ENCODE measurements around the gene AAMP.
"Not testable (repeated sequence)": the region's sequence is repeated elsewhere in the genome, so short reads cannot be mapped to it uniquely, and the experiment has no call there.

The AAMP gene, protein sequence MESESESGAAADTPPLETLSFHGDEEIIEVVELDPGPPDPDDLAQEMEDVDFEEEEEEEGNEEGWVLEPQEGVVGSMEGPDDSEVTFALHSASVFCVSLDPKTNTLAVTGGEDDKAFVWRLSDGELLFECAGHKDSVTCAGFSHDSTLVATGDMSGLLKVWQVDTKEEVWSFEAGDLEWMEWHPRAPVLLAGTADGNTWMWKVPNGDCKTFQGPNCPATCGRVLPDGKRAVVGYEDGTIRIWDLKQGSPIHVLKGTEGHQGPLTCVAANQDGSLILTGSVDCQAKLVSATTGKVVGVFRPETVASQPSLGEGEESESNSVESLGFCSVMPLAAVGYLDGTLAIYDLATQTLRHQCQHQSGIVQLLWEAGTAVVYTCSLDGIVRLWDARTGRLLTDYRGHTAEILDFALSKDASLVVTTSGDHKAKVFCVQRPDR

DNA sequence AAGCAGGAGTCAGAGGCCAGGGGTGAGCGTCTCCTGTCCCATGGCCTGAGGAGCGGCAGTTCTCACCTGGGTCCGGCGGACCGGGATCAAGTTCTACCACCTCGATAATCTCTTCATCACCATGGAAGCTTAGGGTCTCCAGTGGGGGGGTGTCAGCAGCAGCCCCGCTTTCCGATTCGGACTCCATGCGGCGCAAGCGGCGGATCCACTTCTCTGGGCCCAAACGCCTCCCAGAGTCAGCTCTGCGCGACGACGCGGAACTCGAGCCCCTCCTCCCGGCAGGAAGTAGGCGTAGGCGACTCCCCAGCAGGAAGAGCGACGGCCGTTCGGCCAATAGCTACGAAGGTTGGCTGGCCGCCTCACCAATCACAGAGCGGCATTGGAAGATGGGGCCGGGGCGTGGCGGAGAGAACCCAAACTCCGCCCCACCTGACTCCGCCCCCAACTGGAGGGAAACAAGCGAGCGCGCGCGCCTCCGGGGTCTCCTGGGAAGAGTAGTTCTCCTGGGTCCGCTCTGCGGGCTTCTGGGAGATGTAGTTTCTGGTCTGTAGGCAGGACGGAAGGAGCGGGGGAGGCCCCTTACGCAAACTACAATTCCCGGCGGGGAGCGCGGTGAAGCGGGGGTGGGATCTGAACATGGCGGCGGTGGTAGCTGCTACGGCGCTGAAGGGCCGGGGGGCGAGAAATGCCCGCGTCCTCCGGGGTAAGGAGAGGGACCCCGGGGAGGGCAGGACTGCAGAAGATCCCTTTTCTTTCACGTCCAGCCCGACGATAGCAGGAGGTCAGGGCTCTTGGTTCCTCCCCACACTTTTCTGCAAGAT, at the start of gene AAMP, which contains the start of gene PNKD:
TSS of gene AAMP (minus strand) at position 238 of the 821 bp plus-strand sequence. CDS start at position 187, 51 bp downstream.
TSS of gene PNKD (plus strand) at position 620 of the 821 bp plus-strand sequence. CDS start at position 637, 17 bp downstream.
- Histone ChIP-seq H3K4me3 (ENCODE audit: low read length) (peak within 1 kb of the TSS; percentile 91), H3K9me3 (ENCODE audit: low read length) (no peaks in the 10 kb centered on the region), H3K4me1 (ENCODE audit: insufficient read depth, low read length) (peaks cover 13% of the 10 kb centered on the region), H3K36me3 (ENCODE audit: insufficient read depth, low read length) (peaks cover 31% of the 10 kb centered on the region), H2AFZ (ENCODE audit: low read depth, low read length) (peak within 1 kb of the TSS; percentile 74), H3K27me3 (ENCODE audit: insufficient read depth, low read length) (no peaks in the 10 kb centered on the region)

- Histone ChIP-seq H3K4me3 (ENCODE audit: low read length) (no peak overlapping the region), H3K9me3 (ENCODE audit: low read length) (no peaks in the 10 kb centered on the region), H3K4me1 (ENCODE audit: insufficient read depth, low read length) (peaks cover 8% of the 10 kb centered on the region), H2AFZ (ENCODE audit: low read depth, low read length) (no peak overlapping the region), H3K36me3 (ENCODE audit: insufficient read depth, low read length) (no peaks in the 10 kb centered on the region), H3K27me3 (ENCODE audit: insufficient read depth, low read length) (peaks cover 7% of the 10 kb centered on the region)
These were observed 48.3 kb upstream of the AAMP start for GRCh38 chr2:218318241-218318640.

- Histone ChIP-seq H3K36me3 (ENCODE audit: insufficient read depth, low read length) (no peaks in the 10 kb centered on the region), H3K9me3 (ENCODE audit: low read length) (no peaks in the 10 kb centered on the region), H2AFZ (ENCODE audit: low read depth, low read length) (no peak overlapping the region), H3K27me3 (ENCODE audit: insufficient read depth, low read length) (peaks cover 7% of the 10 kb centered on the region), H3K4me1 (ENCODE audit: insufficient read depth, low read length) (peaks cover 8% of the 10 kb centered on the region), H3K4me3 (ENCODE audit: low read length) (no peak overlapping the region)
These were observed 47.9 kb upstream of the AAMP start for GRCh38 chr2:218317835-218318234.

DNA sequence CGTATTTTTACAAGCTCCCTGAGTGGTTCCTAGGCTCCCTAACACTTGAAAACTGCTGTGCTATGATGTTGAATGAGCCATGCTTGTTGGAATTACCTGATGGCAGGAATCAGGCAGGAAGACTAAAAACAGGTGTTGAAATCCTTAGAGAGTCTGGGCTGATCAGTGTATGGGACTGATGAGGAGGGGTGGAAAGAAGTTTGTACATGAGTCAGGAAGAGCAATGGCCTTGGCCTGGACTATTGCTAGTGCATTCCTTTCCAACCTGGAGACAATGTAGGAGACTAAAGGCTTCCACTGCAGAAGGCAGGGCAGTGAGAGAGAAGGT, 47.3 kb upstream of the AAMP start:
- no peak overlapping the region for H3K4me3 ChIP-seq (ENCODE audit: low read length)
- no peaks in the 10 kb centered on the region for H3K9me3 ChIP-seq (ENCODE audit: low read length)
- no peaks in the 10 kb centered on the region for H3K36me3 ChIP-seq (ENCODE audit: insufficient read depth, low read length)
- peaks cover 2% of the 10 kb centered on the region for H3K4me1 ChIP-seq (ENCODE audit: insufficient read depth, low read length)
- peaks cover 7% of the 10 kb centered on the region for H3K27me3 ChIP-seq (ENCODE audit: insufficient read depth, low read length)
- no peak overlapping the region for H2AFZ ChIP-seq (ENCODE audit: low read depth, low read length)

- Histone ChIP-seq H2AFZ (ENCODE audit: low read depth, low read length) (no peak overlapping the region), H3K4me3 (ENCODE audit: low read length) (no peak overlapping the region), H3K4me1 (ENCODE audit: insufficient read depth, low read length) (peaks cover 4% of the 10 kb centered on the region), H3K27me3 (ENCODE audit: insufficient read depth, low read length) (peaks cover 7% of the 10 kb centered on the region), H3K36me3 (ENCODE audit: insufficient read depth, low read length) (no peaks in the 10 kb centered on the region), H3K9me3 (ENCODE audit: low read length) (no peaks in the 10 kb centered on the region)
These were observed 45.5 kb upstream of the AAMP start for GRCh38 chr2:218315397-218315796.

DNA sequence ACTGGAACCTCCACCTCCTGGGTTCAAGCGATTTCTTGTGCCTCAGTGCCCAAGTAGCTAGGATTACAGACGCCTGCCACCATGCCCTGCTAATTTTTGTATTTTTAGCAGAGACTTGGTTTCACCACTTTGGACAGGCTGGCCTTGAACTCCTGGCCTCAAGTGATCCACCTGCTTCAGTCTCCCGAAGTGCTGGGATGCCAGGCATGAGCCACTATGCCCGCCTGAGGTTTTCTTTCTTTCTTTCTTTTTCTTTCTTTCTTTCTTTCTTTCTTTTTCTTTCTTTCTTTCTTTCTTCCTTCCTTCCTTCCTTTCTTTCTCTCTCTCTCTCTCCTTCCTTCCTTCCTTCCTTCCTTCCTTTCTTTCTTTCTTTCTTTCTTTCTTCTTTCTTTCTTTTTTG, 44.8 kb upstream of the AAMP start:
- H3K4me3 ChIP-seq (ENCODE audit: low read length); H3K9me3 ChIP-seq (ENCODE audit: low read length); H3K4me1 ChIP-seq (ENCODE audit: insufficient read depth, low read length); H3K27me3 ChIP-seq (ENCODE audit: insufficient read depth, low read length); H3K36me3 ChIP-seq (ENCODE audit: insufficient read depth, low read length); H2AFZ ChIP-seq (ENCODE audit: low read depth, low read length): not testable (repeated sequence)

DNA sequence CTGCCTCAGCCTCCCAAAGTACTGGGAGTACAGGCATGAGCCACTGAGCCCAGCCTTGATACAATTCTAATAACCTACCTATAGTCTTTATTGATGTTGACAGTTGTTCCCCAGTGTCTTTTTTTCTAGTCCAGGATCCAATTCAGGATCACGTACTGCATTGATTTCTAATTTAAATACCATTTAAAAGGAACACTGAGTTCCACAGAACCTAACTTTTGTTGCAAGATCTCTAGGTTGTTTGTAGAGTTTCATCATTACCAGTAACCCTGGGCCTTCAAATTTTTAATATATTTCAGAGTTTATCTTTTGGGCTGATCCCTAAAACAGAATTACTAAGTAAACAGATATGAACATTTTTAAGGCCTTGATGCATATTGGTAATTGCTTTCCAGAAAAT, 43.4 kb upstream of the AAMP start:
- no peak overlapping the region for H2AFZ ChIP-seq (ENCODE audit: low read depth, low read length)
- no peaks in the 10 kb centered on the region for H3K36me3 ChIP-seq (ENCODE audit: insufficient read depth, low read length)
- H3K4me1 ChIP-seq (ENCODE audit: insufficient read depth, low read length): peaks cover 4% of the 10 kb centered on the region
- no peaks in the 10 kb centered on the region for H3K9me3 ChIP-seq (ENCODE audit: low read length)
- no peak overlapping the region for H3K4me3 ChIP-seq (ENCODE audit: low read length)
- peaks cover 7% of the 10 kb centered on the region for H3K27me3 ChIP-seq (ENCODE audit: insufficient read depth, low read length)

DNA sequence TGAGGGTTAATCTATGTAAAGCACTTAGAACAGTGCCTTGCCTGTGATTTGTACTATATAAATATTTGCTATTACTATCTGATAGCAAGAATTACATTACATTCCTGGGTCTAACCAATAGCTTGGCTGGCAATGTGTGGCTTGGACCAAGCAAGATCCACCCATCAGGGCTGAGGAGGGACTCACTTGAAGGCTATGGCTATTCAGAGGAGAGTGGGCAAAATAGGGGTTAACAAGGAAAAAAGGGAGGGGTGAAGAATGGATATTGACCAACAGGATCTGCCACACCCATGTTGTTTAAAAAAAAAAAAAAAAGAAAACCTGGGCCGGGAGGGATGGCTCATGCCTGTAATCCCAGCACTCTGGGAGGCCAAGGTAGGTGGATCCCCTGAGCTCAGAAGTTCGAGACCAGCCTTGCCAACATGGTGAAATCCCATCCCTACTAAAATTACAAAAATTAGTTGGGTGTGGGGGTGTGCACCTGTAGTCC, 42.4 kb upstream of the AAMP start:
- H3K27me3 ChIP-seq (ENCODE audit: insufficient read depth, low read length): peaks cover 5% of the 10 kb centered on the region
- peaks cover under 1% of the 10 kb centered on the region for H3K9me3 ChIP-seq (ENCODE audit: low read length)
- H3K4me1 ChIP-seq (ENCODE audit: insufficient read depth, low read length): peaks cover 4% of the 10 kb centered on the region
- H3K4me3 ChIP-seq (ENCODE audit: low read length): no peak overlapping the region
- no peaks in the 10 kb centered on the region for H3K36me3 ChIP-seq (ENCODE audit: insufficient read depth, low read length)
- H2AFZ ChIP-seq (ENCODE audit: low read depth, low read length): no peak overlapping the region

GRCh38 chr2:218311541-218312266, 41.8 kb upstream of the AAMP start:
- H3K9me3 ChIP-seq (ENCODE audit: low read length); H3K36me3 ChIP-seq (ENCODE audit: insufficient read depth, low read length); H3K27me3 ChIP-seq (ENCODE audit: insufficient read depth, low read length); H2AFZ ChIP-seq (ENCODE audit: low read depth, low read length); H3K4me1 ChIP-seq (ENCODE audit: insufficient read depth, low read length); H3K4me3 ChIP-seq (ENCODE audit: low read length): not testable (repeated sequence)

GRCh38 chr2:218310853-218311540, 41.1 kb upstream of the AAMP start:
- Histone ChIP-seq H3K4me1 (ENCODE audit: insufficient read depth, low read length) (peaks cover 4% of the 10 kb centered on the region), H3K9me3 (ENCODE audit: low read length) (peaks cover 1% of the 10 kb centered on the region), H2AFZ (ENCODE audit: low read depth, low read length) (no peak overlapping the region), H3K4me3 (ENCODE audit: low read length) (no peak overlapping the region), H3K36me3 (ENCODE audit: insufficient read depth, low read length) (no peaks in the 10 kb centered on the region), H3K27me3 (ENCODE audit: insufficient read depth, low read length) (no peaks in the 10 kb centered on the region)

GRCh38 chr2:218307415-218308090, 37.6 kb upstream of the AAMP start:
- no peaks in the 10 kb centered on the region for H3K27me3 ChIP-seq (ENCODE audit: insufficient read depth, low read length)
- no peaks in the 10 kb centered on the region for H3K36me3 ChIP-seq (ENCODE audit: insufficient read depth, low read length)
- no peak overlapping the region for H2AFZ ChIP-seq (ENCODE audit: low read depth, low read length)
- H3K9me3 ChIP-seq (ENCODE audit: low read length): peaks cover 1% of the 10 kb centered on the region
- H3K4me3 ChIP-seq (ENCODE audit: low read length): no peak overlapping the region
- peaks cover 4% of the 10 kb centered on the region for H3K4me1 ChIP-seq (ENCODE audit: insufficient read depth, low read length)

All from neuron (in vitro differentiated cells).